A549 (cell line): ENCODE measurements around the gene ACYP1.

Experiments used
- BCL3 ChIP-seq: fragments of >200 bp; sonication (Bioruptor Twin); formaldehyde crosslinking; IDR thresholded peaks from 3 replicates; pipeline ENCODE4 v1.6.1; 2016
- KDM1A ChIP-seq: fragments of 200-600 bp; sonication (generic); IDR thresholded peaks from 2 replicates; pipeline ENCODE4 v1.6.1; 2016; ENCODE audit warnings: low read depth, mild to moderate bottlenecking
- POLR2A ChIP-seq: IDR thresholded peaks from 2 replicates; pipeline ENCODE4 v1.6.1; 2012; ENCODE audit warnings: mild to moderate bottlenecking, low read length
- RAD21 ChIP-seq, 2 experiments: fragments of >200 bp in 1 of 2; sonication (Bioruptor Twin) in 1 of 2; formaldehyde crosslinking in 1 of 2; IDR thresholded peaks in 1 of 2; conservative IDR thresholded peaks in 1 of 2; 2 replicates in 1 of 2; 3 replicates in 1 of 2; pipeline ENCODE4 v1.6.1; 2012 to 2018; ENCODE audit warnings: inconsistent platforms in 1 of 2
- RFX5 ChIP-seq: fragments of 450-650 bp; IDR thresholded peaks from 2 replicates; pipeline ENCODE4 v1.7.1; 2014; ENCODE audit warnings: antibody characterized with exemption, mild to moderate bottlenecking, moderate library complexity
- SREBF2 ChIP-seq: fragments of 450-650 bp; IDR thresholded peaks from 2 replicates; pipeline ENCODE4 v1.6.1; 2014; ENCODE audit warnings: mild to moderate bottlenecking, moderate library complexity
- USF2 ChIP-seq: fragments of 450-650 bp; IDR thresholded peaks from 2 replicates; pipeline ENCODE4 v1.6.1; 2014; ENCODE audit warnings: antibody characterized with exemption
- ZNF302 ChIP-seq: fragments of 250-450 bp; sonication (Bioruptor Pico); IDR thresholded peaks from 2 replicates; pipeline ENCODE4 v1.9.0; 2021; ENCODE audit warnings: inconsistent platforms, mild to moderate bottlenecking, moderate library complexity
- TF ChIP-seq, protein P1 (sequence below): fragments of 200-600 bp; sonication (generic); IDR thresholded peaks from 2 replicates; pipeline ENCODE4 v1.6.1; 2016; ENCODE audit warnings: antibody characterized with exemption, mild to moderate bottlenecking, moderate library complexity
- TF ChIP-seq, protein P2 (sequence below): fragments of >200 bp; sonication (Bioruptor Twin); formaldehyde crosslinking; IDR thresholded peaks from 3 replicates; pipeline ENCODE4 v1.5.1; 2016

- TF ChIP-seq, protein P1, sequence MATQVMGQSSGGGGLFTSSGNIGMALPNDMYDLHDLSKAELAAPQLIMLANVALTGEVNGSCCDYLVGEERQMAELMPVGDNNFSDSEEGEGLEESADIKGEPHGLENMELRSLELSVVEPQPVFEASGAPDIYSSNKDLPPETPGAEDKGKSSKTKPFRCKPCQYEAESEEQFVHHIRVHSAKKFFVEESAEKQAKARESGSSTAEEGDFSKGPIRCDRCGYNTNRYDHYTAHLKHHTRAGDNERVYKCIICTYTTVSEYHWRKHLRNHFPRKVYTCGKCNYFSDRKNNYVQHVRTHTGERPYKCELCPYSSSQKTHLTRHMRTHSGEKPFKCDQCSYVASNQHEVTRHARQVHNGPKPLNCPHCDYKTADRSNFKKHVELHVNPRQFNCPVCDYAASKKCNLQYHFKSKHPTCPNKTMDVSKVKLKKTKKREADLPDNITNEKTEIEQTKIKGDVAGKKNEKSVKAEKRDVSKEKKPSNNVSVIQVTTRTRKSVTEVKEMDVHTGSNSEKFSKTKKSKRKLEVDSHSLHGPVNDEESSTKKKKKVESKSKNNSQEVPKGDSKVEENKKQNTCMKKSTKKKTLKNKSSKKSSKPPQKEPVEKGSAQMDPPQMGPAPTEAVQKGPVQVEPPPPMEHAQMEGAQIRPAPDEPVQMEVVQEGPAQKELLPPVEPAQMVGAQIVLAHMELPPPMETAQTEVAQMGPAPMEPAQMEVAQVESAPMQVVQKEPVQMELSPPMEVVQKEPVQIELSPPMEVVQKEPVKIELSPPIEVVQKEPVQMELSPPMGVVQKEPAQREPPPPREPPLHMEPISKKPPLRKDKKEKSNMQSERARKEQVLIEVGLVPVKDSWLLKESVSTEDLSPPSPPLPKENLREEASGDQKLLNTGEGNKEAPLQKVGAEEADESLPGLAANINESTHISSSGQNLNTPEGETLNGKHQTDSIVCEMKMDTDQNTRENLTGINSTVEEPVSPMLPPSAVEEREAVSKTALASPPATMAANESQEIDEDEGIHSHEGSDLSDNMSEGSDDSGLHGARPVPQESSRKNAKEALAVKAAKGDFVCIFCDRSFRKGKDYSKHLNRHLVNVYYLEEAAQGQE = no peak
- TF ChIP-seq, protein P2, sequence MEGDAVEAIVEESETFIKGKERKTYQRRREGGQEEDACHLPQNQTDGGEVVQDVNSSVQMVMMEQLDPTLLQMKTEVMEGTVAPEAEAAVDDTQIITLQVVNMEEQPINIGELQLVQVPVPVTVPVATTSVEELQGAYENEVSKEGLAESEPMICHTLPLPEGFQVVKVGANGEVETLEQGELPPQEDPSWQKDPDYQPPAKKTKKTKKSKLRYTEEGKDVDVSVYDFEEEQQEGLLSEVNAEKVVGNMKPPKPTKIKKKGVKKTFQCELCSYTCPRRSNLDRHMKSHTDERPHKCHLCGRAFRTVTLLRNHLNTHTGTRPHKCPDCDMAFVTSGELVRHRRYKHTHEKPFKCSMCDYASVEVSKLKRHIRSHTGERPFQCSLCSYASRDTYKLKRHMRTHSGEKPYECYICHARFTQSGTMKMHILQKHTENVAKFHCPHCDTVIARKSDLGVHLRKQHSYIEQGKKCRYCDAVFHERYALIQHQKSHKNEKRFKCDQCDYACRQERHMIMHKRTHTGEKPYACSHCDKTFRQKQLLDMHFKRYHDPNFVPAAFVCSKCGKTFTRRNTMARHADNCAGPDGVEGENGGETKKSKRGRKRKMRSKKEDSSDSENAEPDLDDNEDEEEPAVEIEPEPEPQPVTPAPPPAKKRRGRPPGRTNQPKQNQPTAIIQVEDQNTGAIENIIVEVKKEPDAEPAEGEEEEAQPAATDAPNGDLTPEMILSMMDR = no peak
- TF ChIP-seq RFX5 (no peak), POLR2A (no peak), BCL3 (no peak), KDM1A (no peak), RAD21 (conservative IDR thresholded peaks at IDR 0.05 in 1 of 2, IDR thresholded peaks at IDR 0.05 in 1 of 2) (no peak), USF2 (no peak), SREBF2 (no peak), ZNF302 (CRISPR knock-in tag) (no peak)
Measured at GRCh38 chr14:75079521-75079920, 15.7 kb upstream of the ACYP1 start.
